Myometrial cell (primary cell): Measurements from ENCODE around the gene FAM169A. TPM values are rescaled to one million over a fixed set of nuclear protein-coding genes. Genes with fewer than 3 reads are reported as not detected.

Experiments used
- total RNA-seq: library from RNA; depleted of rRNA; stranded (reverse); fragments of >200 nt; gene quantifications from 2 replicates; pipeline ENCODE4 v1.2.3, GENCODE V29; 2015

Gene FAM169A, protein sequence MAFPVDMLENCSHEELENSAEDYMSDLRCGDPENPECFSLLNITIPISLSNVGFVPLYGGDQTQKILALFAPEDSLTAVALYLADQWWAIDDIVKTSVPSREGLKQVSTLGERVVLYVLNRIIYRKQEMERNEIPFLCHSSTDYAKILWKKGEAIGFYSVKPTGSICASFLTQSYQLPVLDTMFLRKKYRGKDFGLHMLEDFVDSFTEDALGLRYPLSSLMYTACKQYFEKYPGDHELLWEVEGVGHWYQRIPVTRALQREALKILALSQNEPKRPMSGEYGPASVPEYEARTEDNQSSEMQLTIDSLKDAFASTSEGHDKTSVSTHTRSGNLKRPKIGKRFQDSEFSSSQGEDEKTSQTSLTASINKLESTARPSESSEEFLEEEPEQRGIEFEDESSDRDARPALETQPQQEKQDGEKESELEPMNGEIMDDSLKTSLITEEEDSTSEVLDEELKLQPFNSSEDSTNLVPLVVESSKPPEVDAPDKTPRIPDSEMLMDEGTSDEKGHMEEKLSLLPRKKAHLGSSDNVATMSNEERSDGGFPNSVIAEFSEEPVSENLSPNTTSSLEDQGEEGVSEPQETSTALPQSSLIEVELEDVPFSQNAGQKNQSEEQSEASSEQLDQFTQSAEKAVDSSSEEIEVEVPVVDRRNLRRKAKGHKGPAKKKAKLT
- total RNA-seq = 0.29 and 1.1 TPM in 2 replicates

DNA sequence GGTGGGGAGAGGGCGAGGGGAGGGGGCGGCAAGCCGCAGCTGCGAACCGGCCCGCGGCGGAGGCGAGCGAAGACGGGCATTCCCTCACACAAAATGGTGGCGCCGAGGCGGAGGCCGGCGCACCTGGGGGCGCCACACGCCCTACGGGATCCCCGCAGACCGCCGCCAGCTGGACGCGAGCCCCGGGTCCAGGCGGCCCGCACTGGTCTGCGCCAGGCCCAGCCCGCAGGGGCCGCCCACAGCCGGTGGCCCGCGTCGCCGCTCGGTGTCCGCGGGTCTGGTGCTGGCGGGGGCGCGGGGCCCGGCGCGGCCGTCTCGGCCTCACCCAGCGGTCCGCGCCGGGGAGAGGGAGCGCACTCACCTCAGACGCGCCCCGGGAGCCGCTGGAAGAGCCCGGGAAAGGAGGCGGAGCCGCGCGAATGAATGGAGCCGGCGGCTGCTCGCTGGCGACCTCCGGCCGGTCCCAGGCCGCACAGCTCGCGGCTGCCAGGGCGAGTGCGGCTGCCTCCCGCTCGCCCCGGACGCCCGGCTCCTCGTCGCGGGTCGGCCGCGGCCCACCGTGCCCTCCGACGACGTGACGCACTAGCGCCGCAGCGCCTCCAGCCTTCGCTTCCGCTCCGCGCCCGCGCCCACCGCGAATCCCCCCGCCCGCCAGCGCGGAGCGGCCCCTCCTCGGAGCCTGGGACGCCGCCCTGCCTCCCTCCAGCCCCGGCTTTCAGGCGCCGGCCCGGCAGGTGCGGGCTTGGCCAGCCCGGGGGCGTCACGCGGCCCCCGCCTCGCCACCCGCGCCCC lies at the start of gene FAM169A:
TSS of gene FAM169A (minus strand) at position 584 of the 792 bp plus-strand sequence. CDS start 24,711 bp downstream, outside the sequence.

DNA sequence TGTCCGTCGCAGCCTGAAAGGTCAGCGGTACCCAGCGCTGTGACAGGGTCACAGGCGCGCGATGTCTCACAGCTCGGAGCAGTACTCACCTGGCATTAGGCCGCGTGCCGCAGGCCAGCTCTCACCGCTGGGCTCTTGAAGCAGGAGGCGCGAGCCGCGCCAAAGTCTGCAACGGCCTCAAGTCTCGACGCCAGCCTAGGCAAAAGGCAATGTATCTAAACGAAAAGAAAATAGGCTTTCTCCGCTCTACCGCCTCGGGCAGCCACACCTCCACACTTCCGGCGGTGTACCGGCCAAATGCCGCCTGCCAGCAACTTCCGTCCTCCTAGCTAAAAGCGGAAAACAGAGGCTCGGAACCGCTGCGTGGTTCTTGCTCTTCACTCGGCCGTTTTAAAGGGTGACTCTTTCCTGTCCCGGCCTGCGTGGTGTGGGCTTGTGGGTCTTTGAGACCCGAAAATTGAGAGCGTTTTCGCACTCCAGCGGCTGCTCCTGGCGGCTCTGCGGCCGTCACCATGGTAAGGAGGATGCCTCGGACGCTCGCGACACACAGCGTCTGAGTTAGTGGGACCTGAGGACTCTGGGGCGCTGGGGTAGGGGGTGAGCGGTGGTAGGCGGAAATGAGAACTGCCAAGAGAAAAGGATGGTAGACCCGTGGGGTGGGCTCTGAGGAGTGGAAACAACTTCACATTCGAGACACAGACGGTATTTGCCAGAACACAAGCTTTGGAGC lies 99.2 kb downstream of the FAM169A start, which contains the start of the genes GFM2 and NSA2:
TSS of gene GFM2 (minus strand) at position 269 of the 730 bp plus-strand sequence. CDS start 3,375 bp downstream, outside the sequence.
TSS of gene NSA2 (plus strand) at position 401 of the 730 bp plus-strand sequence. CDS start at position 513, 112 bp downstream.

Other genes starting within 250 kb of the FAM169A start
- gene ENC1, start 225.7 kb downstream of the FAM169A start, total RNA-seq = 11.5 and 21.3 TPM in 2 replicates
- 195 and 223 TPM in 2 replicates for gene HEXB, start 181.2 kb downstream of the FAM169A start, total RNA-seq
- gene GFM2, start 99.3 kb downstream of the FAM169A start, total RNA-seq = 28.0 and 31.2 TPM in 2 replicates
- 68.9 and 120 TPM in 2 replicates for gene NSA2, start 99.1 kb downstream of the FAM169A start, total RNA-seq
- 0.35 and 0.58 TPM in 2 replicates for gene GCNT4, start 186.2 kb upstream of the FAM169A start, total RNA-seq